GM12878 (cell line): Measurements from ENCODE around the gene SCRG1. TPM values are rescaled to one million over a fixed set of nuclear protein-coding genes. Genes with fewer than 3 reads are reported as not detected.

Experiments used
- ATAC-seq: fragments of 200-7000 bp; cut with Tn5 transposase; 3 replicates; pipeline ENCODE4 v1.9.1; 2020; ENCODE audit warnings: mild to moderate bottlenecking, moderate library complexity
- BruUV-seq: library from RNA; stranded (reverse); fragments of 400-500 nt; replicated peaks from 2 replicates; lab custom pipeline; 2021; lab: Mats Ljungman, UMichigan
- CTCF ChIA-PET: fragments of 300-600 bp; sonication (Branson Sonifier 250); formaldehyde crosslinking; extraction: SDS; loops from one replicate; lab custom pipeline; 2021; ENCODE audit warnings: inconsistent platforms; lab: Yijun Ruan, JAX
- POLR2A ChIA-PET: fragments of 350-600 bp; formaldehyde crosslinking; extraction: SDS; loops from one replicate; lab custom pipeline; 2021; ENCODE audit warnings: inconsistent platforms; lab: Charles Lee
- RAD21 ChIA-PET: fragments of 300-600 bp; sonication (Branson Sonifier 250); formaldehyde crosslinking; loops from one replicate; lab custom pipeline; 2023; ENCODE audit warnings: antibody characterized with exemption; ENCODE audit not compliant: unreplicated experiment; lab: Charles Lee
- SMC1A ChIA-PET: fragments of 300-600 bp; sonication (Branson Sonifier 250); formaldehyde crosslinking; loops from one replicate; lab custom pipeline; 2023; ENCODE audit not compliant: unreplicated experiment, uncharacterized antibody; lab: Charles Lee
- DNase-seq: peaks from one replicate; pipeline ENCODE4 v3.0.0-alpha.2; 2011; ENCODE audit warnings: low read depth, low spot score
- FAIRE-seq: peaks from 3 replicates; lab custom pipeline; 2011; peaks lifted over from hg19 to GRCh38; lab: Jason Lieb, UNC
- H2AFZ ChIP-seq: 2 replicates; pipeline ENCODE4 v1.6.0; 2011; ENCODE audit warnings: low read depth, low read length, control low read depth; ENCODE audit not compliant: control insufficient read depth
- H3K27ac ChIP-seq: 2 replicates; pipeline ENCODE4 v1.5.1; 2011; ENCODE audit warnings: control low read depth; ENCODE audit not compliant: control insufficient read depth, insufficient read depth
- H3K27me3 ChIP-seq, 2 experiments: replicated peaks in 1 of 2; 2 replicates each; pipeline versions ENCODE4 v1.6.0 to v1.6.1; 2011; ENCODE audit warnings: low read length in 1 of 2; ENCODE audit not compliant: control insufficient read depth in 2 of 2, insufficient read depth in 2 of 2
- H3K36me3 ChIP-seq, 2 experiments: 2 replicates each; pipeline ENCODE4 v1.5.1; 2011; ENCODE audit warnings: low read length in 1 of 2; ENCODE audit not compliant: control insufficient read depth in 2 of 2, insufficient read depth in 2 of 2
- H3K4me1 ChIP-seq: 2 replicates; pipeline ENCODE4 v1.6.1; 2011; ENCODE audit warnings: mild to moderate bottlenecking, low read length, moderate library complexity, mixed read lengths; ENCODE audit not compliant: control insufficient read depth, insufficient read depth
- H3K4me2 ChIP-seq: 2 replicates; pipeline ENCODE4 v1.6.0; 2011; ENCODE audit warnings: control low read depth; ENCODE audit not compliant: control insufficient read depth, insufficient read depth
- H3K4me3 ChIP-seq: fragments of 200-600 bp; sonication (generic); 2 replicates; pipeline ENCODE4 v1.5.1; 2016
- H3K79me2 ChIP-seq: 2 replicates; pipeline ENCODE4 v1.6.0; 2011; ENCODE audit warnings: low read length; ENCODE audit not compliant: control insufficient read depth, insufficient read depth
- H3K9ac ChIP-seq: 2 replicates; pipeline ENCODE4 v1.8.0; 2011; ENCODE audit warnings: low read length, control low read depth, mixed read lengths; ENCODE audit not compliant: control insufficient read depth, insufficient read depth
- H3K9me3 ChIP-seq: replicated peaks from 3 replicates; pipeline ENCODE4 v1.5.1; 2011; ENCODE audit warnings: mild to moderate bottlenecking, low read length; ENCODE audit not compliant: control insufficient read depth, insufficient read depth
- H4K20me1 ChIP-seq: 2 replicates; pipeline ENCODE4 v1.6.0; 2011; ENCODE audit not compliant: control insufficient read depth, insufficient read depth
- BACH1 ChIP-seq: fragments of 450-650 bp; IDR thresholded peaks from 2 replicates; pipeline ENCODE4 v1.6.1; 2017; ENCODE audit warnings: mild to moderate bottlenecking, borderline replicate concordance
- CBFB ChIP-seq: IDR thresholded peaks from 2 replicates; pipeline ENCODE4 v1.6.1; 2016; ENCODE audit warnings: antibody characterized with exemption, low read depth
- CHD1 ChIP-seq: IDR thresholded peaks from 2 replicates; pipeline ENCODE4 v1.6.1; 2012; ENCODE audit warnings: low read depth, low read length, improper control_type of control experiment
- CHD4 ChIP-seq: fragments of 200-600 bp; sonication (generic); IDR thresholded peaks from 2 replicates; pipeline ENCODE4 v1.6.1; 2016; ENCODE audit warnings: mild to moderate bottlenecking
- E2F4 ChIP-seq: IDR thresholded peaks from 2 replicates; pipeline ENCODE4 v1.6.1; 2012; ENCODE audit warnings: low read depth, low read length, improper control_type of control experiment
- FOXK2 ChIP-seq: fragments of 450-650 bp; IDR thresholded peaks from 2 replicates; pipeline ENCODE4 v1.6.1; 2017; ENCODE audit warnings: mild to moderate bottlenecking, moderate library complexity
- NR2C1 ChIP-seq: fragments of 450-650 bp; IDR thresholded peaks from 2 replicates; pipeline ENCODE4 v1.6.1; 2017; ENCODE audit warnings: antibody characterized with exemption, mild to moderate bottlenecking, moderate library complexity
- NR2F1 ChIP-seq: fragments of 450-650 bp; conservative IDR thresholded peaks from 2 replicates; pipeline ENCODE4 v1.6.1; 2017; ENCODE audit warnings: mild to moderate bottlenecking
- PAX5 ChIP-seq: IDR thresholded peaks from 2 replicates; pipeline ENCODE4 v1.6.1; 2011; ENCODE audit warnings: low read depth, low read length, borderline replicate concordance
- POLR2AphosphoS5 ChIP-seq: IDR thresholded peaks from 2 replicates; pipeline ENCODE4 v1.6.1; 2011; ENCODE audit warnings: mild to moderate bottlenecking, low read length, inconsistent platforms
- RB1 ChIP-seq: fragments of 450-650 bp; formaldehyde crosslinking; IDR thresholded peaks from 2 replicates; pipeline ENCODE4 v1.6.1; 2017; ENCODE audit warnings: mild to moderate bottlenecking, borderline replicate concordance
- RELA ChIP-seq: fragments of 450-650 bp; IDR thresholded peaks from 2 replicates; pipeline ENCODE4 v1.8.0; 2014; ENCODE audit warnings: borderline replicate concordance; ENCODE audit not compliant: partially characterized antibody
- SMARCA5 ChIP-seq: fragments of 450-650 bp; IDR thresholded peaks from 2 replicates; pipeline ENCODE4 v1.6.1; 2017; ENCODE audit warnings: mild to moderate bottlenecking
- WGBS: methylation state at CpG from one replicate; pipeline ENCODE4 v1.1.6; 2016; ENCODE audit warnings: low lambda C conversion rate; ENCODE audit not compliant: insufficient replicate concordance, insufficient coverage; ENCODE audit errors: missing lambda C conversion rate; 5-methylcytosine and 5-hydroxymethylcytosine counted together
- in situ Hi-C: fragments of 300-500 bp; cut with MboI; formaldehyde crosslinking; loops from 9 replicates; pipeline ENCODE4 v1.14.3; 2018; ENCODE audit warnings: mixed read lengths
- intact Hi-C: fragments of 100-400 bp; cut with micrococcal nuclease; formaldehyde crosslinking; loops from one replicate; pipeline ENCODE4 v1.14.2; 2022; ENCODE audit not compliant: unreplicated experiment
- polyA plus RNA-seq, 11 experiments: library from polyadenylated mRNA; depleted of rRNA in 4 of 11; unstranded in 6 of 11; stranded (reverse) in 5 of 11; fragments of >200 nt; fragmentation: Nextera tagmentation in 4 of 11; fragmentation: Illumina TruSeq in 1 of 11; extraction: Ambion mirVana in 4 of 11; extraction: Trizol in 1 of 11; gene quantifications; 1 replicate in 1 of 11; 2 replicates in 10 of 11; pipeline versions ENCODE4 v1.2.1 to v1.2.3, GENCODE V29; 2011 to 2016; ENCODE audit warnings: inconsistent platforms in 2 of 11, missing spikeins in 2 of 11, low read depth in 1 of 11
- total RNA-seq, 4 experiments: library from RNA; depleted of rRNA in 3 of 4; stranded (reverse); fragments of >200 nt in 3 of 4; fragmentation: Illumina TruSeq in 1 of 4; extraction: Trizol in 1 of 4; gene quantifications; 2 replicates each; pipeline versions ENCODE4 v1.2.1 to v1.2.3, GENCODE V29; 2013 to 2021
- TF ChIP-seq, protein P1 (sequence below): fragments of 450-650 bp; formaldehyde crosslinking; IDR thresholded peaks from 2 replicates; pipeline ENCODE4 v1.4.0; 2020; ENCODE audit warnings: mild to moderate bottlenecking, moderate library complexity

SCRG1 gene
- total and polyA plus RNA-seq, 10 of the 15 experiments (the other 5 are each of a cell fraction or from before 2014, with no cell fraction given) = 0.02 to 0.58 (median 0.54) TPM; not detected in 7

DNA sequence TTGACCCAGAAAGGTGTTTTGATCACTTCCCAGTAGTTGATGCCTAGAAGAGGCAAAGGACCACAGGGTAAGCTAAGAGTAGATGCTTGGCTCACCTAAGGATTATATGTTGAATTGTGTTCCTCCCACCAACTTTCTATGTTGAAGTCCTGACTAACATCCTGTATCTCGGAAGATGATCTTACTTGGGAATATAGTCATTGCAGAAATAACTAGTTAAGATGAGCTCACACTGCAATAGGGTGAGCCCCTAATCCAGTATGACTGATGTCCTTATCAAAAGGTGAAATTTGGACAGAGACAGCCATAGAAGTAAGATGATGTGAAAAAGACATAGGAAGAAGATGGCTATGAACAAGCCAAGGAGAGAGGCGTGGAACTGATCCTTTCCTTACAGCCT lies 61.5 kb downstream of the SCRG1 start:
- Histone ChIP-seq H3K4me1 (peaks cover 3% of the 10 kb centered on the region; the same call in 1 of the 2 replicates), H3K36me3 (peaks cover 0 to 6% of the 10 kb centered on the region in 2 experiments; a peak in 1 of 4 replicates), H3K27me3 (no peaks in the 10 kb centered on the region), H3K79me2 (peaks cover 36% of the 10 kb centered on the region), H3K27ac (no peak overlapping the region), H3K4me3 (no peak overlapping the region), H3K9ac (no peak overlapping the region), H2AFZ (peak overlapping the region; percentile 2), H4K20me1 (no peaks in the 10 kb centered on the region), H3K9me3 (no peaks in the 10 kb centered on the region), H3K4me2 (no peak overlapping the region)
- DNase-seq = no peak
- in situ Hi-C loops = no loop called here
- POLR2A ChIA-PET = interaction anchor here (0.7 to 13.9 kb wide), 3 partner anchors 27 to 141 kb away, joined by 3 to 472 read pairs (median 3); partner anchors contain the start of gene SAP30
- WGBS = 100% methylated on average over 2 of the region's 2 CpGs
- no TSS peak for BruUV-seq
- CTCF ChIA-PET = interaction anchor here (0.9 to 1.4 kb wide), 2 partner anchors 18 to 81 kb away, joined by 3 to 5 read pairs; no protein-coding TSS in a partner anchor
- no peak for ATAC-seq
- SMC1A ChIA-PET = interaction anchor here (1.2 to 14.3 kb wide), 3 partner anchors 9 to 36 kb away, joined by 5 to 232 read pairs (median 5); partner anchors contain the start of gene SAP30
- no peak for FAIRE-seq
- RAD21 ChIA-PET = interaction anchor here (1.4 to 8.4 kb wide), 2 partner anchors 19 to 33 kb away, joined by 3 to 145 read pairs; partner anchors contain the start of gene SAP30
- intact Hi-C loops = no loop called here
- TF ChIP-seq SMARCA5 (no peak), NR2F1 (no peak), CHD1 (no peak), BACH1 (no peak), CBFB (no peak), FOXK2 (no peak), CHD4 (no peak), RELA (no peak), PAX5 (no peak), NR2C1 (no peak), POLR2AphosphoS5 (no peak), E2F4 (no peak), RB1 (no peak)
- TF ChIP-seq, protein P1, sequence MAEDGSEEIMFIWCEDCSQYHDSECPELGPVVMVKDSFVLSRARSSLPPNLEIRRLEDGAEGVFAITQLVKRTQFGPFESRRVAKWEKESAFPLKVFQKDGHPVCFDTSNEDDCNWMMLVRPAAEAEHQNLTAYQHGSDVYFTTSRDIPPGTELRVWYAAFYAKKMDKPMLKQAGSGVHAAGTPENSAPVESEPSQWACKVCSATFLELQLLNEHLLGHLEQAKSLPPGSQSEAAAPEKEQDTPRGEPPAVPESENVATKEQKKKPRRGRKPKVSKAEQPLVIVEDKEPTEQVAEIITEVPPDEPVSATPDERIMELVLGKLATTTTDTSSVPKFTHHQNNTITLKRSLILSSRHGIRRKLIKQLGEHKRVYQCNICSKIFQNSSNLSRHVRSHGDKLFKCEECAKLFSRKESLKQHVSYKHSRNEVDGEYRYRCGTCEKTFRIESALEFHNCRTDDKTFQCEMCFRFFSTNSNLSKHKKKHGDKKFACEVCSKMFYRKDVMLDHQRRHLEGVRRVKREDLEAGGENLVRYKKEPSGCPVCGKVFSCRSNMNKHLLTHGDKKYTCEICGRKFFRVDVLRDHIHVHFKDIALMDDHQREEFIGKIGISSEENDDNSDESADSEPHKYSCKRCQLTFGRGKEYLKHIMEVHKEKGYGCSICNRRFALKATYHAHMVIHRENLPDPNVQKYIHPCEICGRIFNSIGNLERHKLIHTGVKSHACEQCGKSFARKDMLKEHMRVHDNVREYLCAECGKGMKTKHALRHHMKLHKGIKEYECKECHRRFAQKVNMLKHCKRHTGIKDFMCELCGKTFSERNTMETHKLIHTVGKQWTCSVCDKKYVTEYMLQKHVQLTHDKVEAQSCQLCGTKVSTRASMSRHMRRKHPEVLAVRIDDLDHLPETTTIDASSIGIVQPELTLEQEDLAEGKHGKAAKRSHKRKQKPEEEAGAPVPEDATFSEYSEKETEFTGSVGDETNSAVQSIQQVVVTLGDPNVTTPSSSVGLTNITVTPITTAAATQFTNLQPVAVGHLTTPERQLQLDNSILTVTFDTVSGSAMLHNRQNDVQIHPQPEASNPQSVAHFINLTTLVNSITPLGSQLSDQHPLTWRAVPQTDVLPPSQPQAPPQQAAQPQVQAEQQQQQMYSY = no peak
